Fibroblast of pulmonary artery (primary cell): ENCODE results near the gene AIP.

ENCODE experiments used
- DNase-seq: peaks from one replicate; pipeline ENCODE4 v3.0.0-alpha.2; 2010; ENCODE audit warnings: low read depth
- H3K4me3 ChIP-seq: replicated peaks from 2 replicates; pipeline ENCODE4 v1.5.1; 2011; ENCODE audit warnings: low read depth, mild to moderate bottlenecking, control low read depth, low read length, moderate library complexity
- TF ChIP-seq, protein P1 (sequence below): IDR thresholded peaks from 2 replicates; pipeline ENCODE4 v1.5.1; 2011; ENCODE audit warnings: mild to moderate bottlenecking, control low read depth, low read length, inconsistent platforms; ENCODE audit errors: missing control alignments

The AIP gene

GRCh38 chr11:67449116-67449844 is 33.5 kb upstream of the AIP start:
- H3K4me3 ChIP-seq = no peak overlapping the region
- TF ChIP-seq, protein P1, sequence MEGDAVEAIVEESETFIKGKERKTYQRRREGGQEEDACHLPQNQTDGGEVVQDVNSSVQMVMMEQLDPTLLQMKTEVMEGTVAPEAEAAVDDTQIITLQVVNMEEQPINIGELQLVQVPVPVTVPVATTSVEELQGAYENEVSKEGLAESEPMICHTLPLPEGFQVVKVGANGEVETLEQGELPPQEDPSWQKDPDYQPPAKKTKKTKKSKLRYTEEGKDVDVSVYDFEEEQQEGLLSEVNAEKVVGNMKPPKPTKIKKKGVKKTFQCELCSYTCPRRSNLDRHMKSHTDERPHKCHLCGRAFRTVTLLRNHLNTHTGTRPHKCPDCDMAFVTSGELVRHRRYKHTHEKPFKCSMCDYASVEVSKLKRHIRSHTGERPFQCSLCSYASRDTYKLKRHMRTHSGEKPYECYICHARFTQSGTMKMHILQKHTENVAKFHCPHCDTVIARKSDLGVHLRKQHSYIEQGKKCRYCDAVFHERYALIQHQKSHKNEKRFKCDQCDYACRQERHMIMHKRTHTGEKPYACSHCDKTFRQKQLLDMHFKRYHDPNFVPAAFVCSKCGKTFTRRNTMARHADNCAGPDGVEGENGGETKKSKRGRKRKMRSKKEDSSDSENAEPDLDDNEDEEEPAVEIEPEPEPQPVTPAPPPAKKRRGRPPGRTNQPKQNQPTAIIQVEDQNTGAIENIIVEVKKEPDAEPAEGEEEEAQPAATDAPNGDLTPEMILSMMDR = no peak
- DNase-seq = no peak

DNA sequence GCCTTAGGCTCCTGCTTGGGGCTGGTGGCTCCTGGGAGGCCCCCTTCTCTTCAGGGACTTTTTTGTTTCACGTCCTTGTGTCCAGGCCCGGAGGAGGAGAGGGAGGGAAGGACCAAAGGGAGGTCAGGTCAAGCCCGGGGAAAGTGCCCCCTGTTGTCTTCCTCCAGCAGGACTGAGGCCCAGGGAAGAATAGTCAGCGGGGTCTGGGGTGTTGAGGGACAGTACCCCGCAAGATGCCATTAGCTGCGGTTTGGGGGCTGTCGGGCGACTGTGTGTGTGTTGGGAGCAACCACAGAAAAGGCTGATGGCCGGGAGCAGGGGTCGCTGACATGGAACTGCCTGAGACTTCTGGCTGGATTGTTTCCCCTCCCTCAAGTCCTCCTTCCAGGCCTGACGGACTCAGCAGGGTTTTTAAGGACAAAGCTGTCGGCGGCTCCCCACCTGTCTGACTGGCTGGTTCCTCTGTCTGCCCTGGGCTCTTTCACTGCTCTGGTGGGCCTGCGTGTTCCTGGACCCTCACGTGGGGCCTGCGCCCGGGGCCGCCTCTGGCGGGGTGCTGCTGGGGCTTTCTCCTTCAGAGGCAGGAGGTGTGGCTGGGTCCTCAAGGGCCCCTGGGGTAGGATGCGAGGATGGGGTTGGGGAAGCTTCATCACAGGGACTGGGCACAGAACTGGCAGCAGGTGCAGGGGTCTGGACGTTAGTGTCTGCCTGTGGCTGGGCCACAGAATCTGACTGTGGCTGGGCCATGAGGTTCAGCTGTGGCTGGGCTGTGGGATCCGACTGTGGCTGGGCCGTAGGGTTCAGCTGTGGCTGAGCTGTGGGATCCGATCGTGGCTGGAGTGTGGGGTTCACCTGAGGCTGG is 31.8 kb upstream of the AIP start:
- TF ChIP-seq, protein P1 = no peak
- DNase-seq = no peak

DNA sequence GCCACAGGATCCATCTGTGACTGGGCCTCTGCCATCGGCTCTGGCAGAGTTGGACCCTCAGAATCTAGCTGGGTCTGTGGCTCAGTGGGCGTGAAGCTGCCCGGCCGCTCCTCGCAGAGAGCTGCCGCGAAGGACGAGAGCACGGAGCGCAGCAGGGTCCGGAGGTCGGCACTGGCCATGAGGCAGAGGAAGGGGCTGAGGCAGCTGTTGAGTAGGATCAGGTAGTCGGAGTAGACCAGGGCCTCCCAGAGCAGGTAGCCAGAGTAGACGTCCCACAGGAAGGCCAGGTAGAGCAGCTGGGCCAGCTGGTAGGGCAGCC is 31.2 kb upstream of the AIP start:
- TF ChIP-seq, protein P1 = no peak
- no peak overlapping the region for H3K4me3 ChIP-seq
- DNase-seq = no peak

More for the DNA sequence above, 31.8 kb upstream of the AIP start:
- H3K4me3 ChIP-seq = no peak overlapping the region

DNA sequence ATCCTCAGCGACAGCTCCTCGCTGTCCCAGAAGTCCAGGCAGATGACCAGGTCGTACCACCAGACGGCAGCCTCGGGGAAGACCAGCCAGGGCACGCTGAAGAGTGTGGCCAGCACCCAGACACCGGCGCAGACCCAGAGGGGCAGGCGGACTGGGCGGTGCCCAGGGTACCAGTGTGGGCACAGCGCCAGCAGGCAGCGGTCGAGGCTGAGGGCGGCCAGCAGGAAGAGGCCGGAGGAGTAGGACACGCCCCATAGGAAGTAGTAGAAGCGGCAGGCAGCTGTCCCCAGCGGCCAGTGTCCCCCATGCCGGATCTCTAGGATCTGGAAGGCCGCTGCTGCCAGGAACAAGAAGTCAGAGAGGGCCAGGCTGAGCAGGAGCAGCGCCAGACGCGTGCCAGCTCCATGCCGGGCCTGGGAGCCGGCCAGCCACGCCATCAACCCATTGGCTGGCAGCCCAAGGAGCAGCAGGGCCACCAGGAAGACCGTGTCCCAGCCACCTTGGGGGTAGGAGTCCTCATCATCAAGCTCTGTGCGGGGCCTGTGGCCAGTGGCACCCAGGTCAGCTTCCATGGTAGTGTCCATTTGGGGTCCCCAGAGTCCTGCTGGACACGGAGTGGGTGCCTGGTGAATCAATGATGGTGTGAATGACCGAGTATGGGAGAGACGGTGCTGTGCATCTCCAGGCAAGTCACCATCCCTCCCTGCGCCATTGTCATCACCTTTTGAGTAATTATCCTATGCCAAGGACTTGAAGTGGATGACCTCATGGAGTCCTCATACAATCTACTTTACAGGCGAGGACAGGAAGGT is 30.5 kb upstream of the AIP start, which contains the start of gene GPR152:
Gene GPR152, minus strand, starts transcription at position 589 of the 812 bp plus-strand sequence. Its CDS starts 5 bp downstream, at position 584.
- DNase-seq = no peak
- H3K4me3 ChIP-seq = no peak within 1 kb of the TSS
- TF ChIP-seq, protein P1 = no peak

GRCh38 chr11:67453816-67454732 is 28.8 kb upstream of the AIP start:
- DNase-seq = no peak
- TF ChIP-seq, protein P1 = no peak
- H3K4me3 ChIP-seq = no peak overlapping the region

- TF ChIP-seq, protein P1 = no peak
- no peak within 1 kb of the TSS for H3K4me3 ChIP-seq
These were observed 27.8 kb upstream of the AIP start, which contains the start of gene CABP4 for GRCh38 chr11:67455054-67455453. Gene CABP4, plus strand, starts transcription at chr11:67455354. Its CDS starts 70 bp downstream, at chr11:67455424.

More at GRCh38 chr11:67455054-67455453, 27.8 kb upstream of the AIP start, which contains the start of gene CABP4:
- DNase-seq = no peak
